Bronchial epithelial cell (primary cell): Measurements from ENCODE around the gene SLF1. TPM values are rescaled to one million over a fixed set of nuclear protein-coding genes. Genes with fewer than 3 reads are reported as not detected.

Experiments
- DNase-seq: peaks from one replicate; pipeline ENCODE4 v3.0.0-alpha.2; 2010; ENCODE audit warnings: low read depth
- FAIRE-seq: peaks from 2 replicates; lab custom pipeline; 2011; peaks lifted over from hg19 to GRCh38; lab: Jason Lieb, UNC
- H3K27me3 ChIP-seq: 2 replicates; pipeline ENCODE4 v1.5.1; 2011; ENCODE audit warnings: low read length; ENCODE audit not compliant: control insufficient read depth, insufficient read depth
- H3K36me3 ChIP-seq: 2 replicates; pipeline ENCODE4 v1.5.1; 2011; ENCODE audit warnings: low read length; ENCODE audit not compliant: control insufficient read depth, insufficient read depth
- H3K4me3 ChIP-seq: 2 replicates; pipeline ENCODE4 v1.5.1; 2011; ENCODE audit warnings: mild to moderate bottlenecking, low read depth, low read length, control low read depth
- CTCF ChIP-seq: IDR thresholded peaks from 2 replicates; pipeline ENCODE4 v1.5.1; 2011; ENCODE audit warnings: mild to moderate bottlenecking, moderate library complexity, low read length, control low read depth, inconsistent platforms; ENCODE audit not compliant: insufficient read depth, severe bottlenecking
- total RNA-seq: library from RNA; depleted of rRNA; stranded (reverse); fragments of >200 nt; gene quantifications from 2 replicates; pipeline ENCODE4 v1.2.1, GENCODE V29; 2014

The SLF1 gene
- total RNA-seq, 1 donor from 2014 or later: 2.9 TPM

GRCh38 chr5:94646758-94647157 is 28.3 kb downstream of the SLF1 start:
- DNase-seq (no peak), FAIRE-seq (no peak)
- no peak for TF ChIP-seq CTCF
- no peaks in the 10 kb centered on the region for H3K36me3 ChIP-seq
- no peaks in the 10 kb centered on the region for H3K27me3 ChIP-seq
- no peak overlapping the region for H3K4me3 ChIP-seq

- no peak for FAIRE-seq
- Histone ChIP-seq H3K4me3 (no peak overlapping the region), H3K27me3 (no peaks in the 10 kb centered on the region), H3K36me3 (no peaks in the 10 kb centered on the region)
- DNase-seq: no peak
- TF ChIP-seq CTCF: no peak
These were observed 31.4 kb downstream of the SLF1 start for GRCh38 chr5:94649874-94650273.

GRCh38 chr5:94658272-94658671 is 39.8 kb downstream of the SLF1 start:
- H3K36me3 ChIP-seq: no peaks in the 10 kb centered on the region
- TF ChIP-seq CTCF: no peak
- DNase-seq (no peak), FAIRE-seq (no peak)
- H3K27me3 ChIP-seq: no peaks in the 10 kb centered on the region
- no peak overlapping the region for H3K4me3 ChIP-seq

GRCh38 chr5:94660506-94660905 is 42.0 kb downstream of the SLF1 start:
- Histone ChIP-seq H3K27me3 (no peaks in the 10 kb centered on the region), H3K4me3 (no peak overlapping the region), H3K36me3 (no peaks in the 10 kb centered on the region)
- TF ChIP-seq CTCF: no peak
- FAIRE-seq: peak; percentile 72
- no peak for DNase-seq

- DNase-seq: no peak
- FAIRE-seq: no peak
- no peaks in the 10 kb centered on the region for H3K27me3 ChIP-seq
- H3K4me3 ChIP-seq: no peak overlapping the region
- H3K36me3 ChIP-seq: no peaks in the 10 kb centered on the region
- no peak for TF ChIP-seq CTCF
These were observed 42.6 kb downstream of the SLF1 start for GRCh38 chr5:94661086-94661485.

- FAIRE-seq: no peak
- TF ChIP-seq CTCF: no peak
These were observed 49.5 kb downstream of the SLF1 start for GRCh38 chr5:94667937-94668336.

More at GRCh38 chr5:94667937-94668336, 49.5 kb downstream of the SLF1 start:
- Histone ChIP-seq H3K4me3 (no peak overlapping the region), H3K36me3 (no peaks in the 10 kb centered on the region), H3K27me3 (no peaks in the 10 kb centered on the region)
- DNase-seq: no peak
